Hepatocyte (in vitro differentiated cells): Measurements from ENCODE around the gene STAT2. TPM values are rescaled to one million over a fixed set of nuclear protein-coding genes. Genes with fewer than 3 reads are reported as not detected.

ENCODE experiments used
- DNase-seq: peaks from one replicate; pipeline ENCODE4 v3.0.0-alpha.2; 2016; ENCODE audit warnings: low spot score
- H2AFZ ChIP-seq: fragments of 200-600 bp; sonication (generic); 2 replicates; pipeline ENCODE4 v1.6.0; 2016; ENCODE audit warnings: antibody characterized with exemption, mild to moderate bottlenecking
- H3K27ac ChIP-seq: fragments of 200-600 bp; sonication (generic); 2 replicates; pipeline ENCODE4 v1.5.1; 2016; ENCODE audit warnings: mild to moderate bottlenecking
- H3K27me3 ChIP-seq: fragments of 200-600 bp; sonication (generic); 2 replicates; pipeline ENCODE4 v1.6.1; 2016
- H3K36me3 ChIP-seq: fragments of 200-600 bp; sonication (generic); replicated peaks from 2 replicates; pipeline ENCODE4 v1.5.1; 2016; ENCODE audit warnings: low read depth; ENCODE audit not compliant: insufficient read depth
- H3K4me1 ChIP-seq: fragments of 200-600 bp; sonication (generic); 2 replicates; pipeline ENCODE4 v1.5.1; 2016; ENCODE audit warnings: mild to moderate bottlenecking, moderate library complexity; ENCODE audit not compliant: insufficient read depth
- H3K4me2 ChIP-seq: fragments of 200-600 bp; sonication (generic); 2 replicates; pipeline ENCODE4 v1.6.0; 2016
- H3K4me3 ChIP-seq: fragments of 200-600 bp; sonication (generic); 2 replicates; pipeline ENCODE4 v1.5.1; 2016; ENCODE audit warnings: mild to moderate bottlenecking
- H3K79me2 ChIP-seq: fragments of 200-600 bp; sonication (generic); 2 replicates; pipeline ENCODE4 v1.6.0; 2017; ENCODE audit warnings: mild to moderate bottlenecking
- H3K9me2 ChIP-seq: fragments of 200-600 bp; sonication (generic); replicated peaks from 2 replicates; pipeline ENCODE4 v1.6.0; 2017; ENCODE audit warnings: mild to moderate bottlenecking; ENCODE audit not compliant: insufficient read depth
- H3K9me3 ChIP-seq: fragments of 200-600 bp; sonication (generic); 2 replicates; pipeline ENCODE4 v1.5.1; 2016; ENCODE audit warnings: low read depth, mild to moderate bottlenecking
- H4K20me1 ChIP-seq: fragments of 200-600 bp; sonication (generic); 2 replicates; pipeline ENCODE4 v1.6.0; 2016; ENCODE audit warnings: mild to moderate bottlenecking; ENCODE audit not compliant: insufficient read depth, poor library complexity, severe bottlenecking
- EZH2 ChIP-seq: fragments of 200-600 bp; sonication (generic); IDR thresholded peaks from 2 replicates; pipeline ENCODE4 v1.6.1; 2016; ENCODE audit warnings: antibody characterized with exemption, mild to moderate bottlenecking, borderline replicate concordance
- EZH2phosphoT487 ChIP-seq: fragments of 200-600 bp; sonication (generic); IDR thresholded peaks from one replicate; pipeline ENCODE4 v1.6.1; 2018; ENCODE audit warnings: antibody characterized with exemption, mild to moderate bottlenecking, low read depth, moderate library complexity; ENCODE audit not compliant: unreplicated experiment, severe bottlenecking
- WGBS: methylation state at CpG from one replicate; pipeline ENCODE4 v1.1.6; 2016; ENCODE audit warnings: low lambda C conversion rate; ENCODE audit errors: missing lambda C conversion rate; 5-methylcytosine and 5-hydroxymethylcytosine counted together
- polyA plus RNA-seq: library from polyadenylated mRNA; unstranded; fragments of >200 nt; fragmentation: Nextera tagmentation; extraction: Ambion mirVana; gene quantifications from 2 replicates; pipeline ENCODE4 v1.2.1, GENCODE V29; 2016
- small RNA-seq: library from RNA; depleted of rRNA; stranded (forward); fragments of <200 nt; gene quantifications from one replicate; pipeline ENCODE3, GENCODE V24; 2014
- total RNA-seq: library from RNA; depleted of rRNA; stranded (reverse); fragments of >200 nt; gene quantifications from 2 replicates; pipeline ENCODE4 v1.2.3, GENCODE V29; 2014
- TF ChIP-seq, protein P1 (sequence below): fragments of 200-600 bp; sonication (generic); IDR thresholded peaks from 2 replicates; pipeline ENCODE4 v1.5.1; 2016; ENCODE audit warnings: antibody characterized with exemption, mild to moderate bottlenecking; ENCODE audit not compliant: poor library complexity

Gene STAT2
- total and polyA plus RNA-seq, 2 experiments from 2014 or later: 90.1 to 157 TPM

DNA sequence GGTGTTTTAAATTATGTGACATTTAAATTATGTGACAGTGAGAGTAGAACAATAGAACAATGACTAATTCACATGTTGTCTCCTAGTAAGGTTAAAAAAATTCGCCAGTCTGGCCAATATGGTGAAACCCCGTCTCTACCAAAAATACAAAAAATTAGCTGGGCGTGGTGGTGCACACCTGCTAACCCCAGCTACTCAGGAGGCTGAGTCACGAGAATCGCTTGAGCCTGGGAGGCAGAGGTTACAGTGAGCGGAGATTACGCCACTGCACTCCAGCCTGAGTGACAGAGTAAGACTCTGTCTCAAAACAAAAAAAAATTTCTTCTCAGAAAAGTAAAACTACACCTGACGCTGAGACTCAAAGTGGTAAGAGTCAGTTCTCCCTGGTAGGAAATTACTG, 62.5 kb downstream of the STAT2 start:
- no peak overlapping the region for H3K4me3 ChIP-seq
- no peaks in the 10 kb centered on the region for H3K9me2 ChIP-seq
- H3K27ac ChIP-seq: no peak overlapping the region
- H2AFZ ChIP-seq: no peak overlapping the region
- peaks cover 17% of the 10 kb centered on the region for H3K4me1 ChIP-seq
- H4K20me1 ChIP-seq: peaks cover 20% of the 10 kb centered on the region
- H3K36me3 ChIP-seq: no peaks in the 10 kb centered on the region
- H3K4me2 ChIP-seq: no peak overlapping the region
- H3K9me3 ChIP-seq: no peaks in the 10 kb centered on the region
- WGBS: 97% methylated on average over 8 of the region's 8 CpGs
- TF ChIP-seq, protein P1, sequence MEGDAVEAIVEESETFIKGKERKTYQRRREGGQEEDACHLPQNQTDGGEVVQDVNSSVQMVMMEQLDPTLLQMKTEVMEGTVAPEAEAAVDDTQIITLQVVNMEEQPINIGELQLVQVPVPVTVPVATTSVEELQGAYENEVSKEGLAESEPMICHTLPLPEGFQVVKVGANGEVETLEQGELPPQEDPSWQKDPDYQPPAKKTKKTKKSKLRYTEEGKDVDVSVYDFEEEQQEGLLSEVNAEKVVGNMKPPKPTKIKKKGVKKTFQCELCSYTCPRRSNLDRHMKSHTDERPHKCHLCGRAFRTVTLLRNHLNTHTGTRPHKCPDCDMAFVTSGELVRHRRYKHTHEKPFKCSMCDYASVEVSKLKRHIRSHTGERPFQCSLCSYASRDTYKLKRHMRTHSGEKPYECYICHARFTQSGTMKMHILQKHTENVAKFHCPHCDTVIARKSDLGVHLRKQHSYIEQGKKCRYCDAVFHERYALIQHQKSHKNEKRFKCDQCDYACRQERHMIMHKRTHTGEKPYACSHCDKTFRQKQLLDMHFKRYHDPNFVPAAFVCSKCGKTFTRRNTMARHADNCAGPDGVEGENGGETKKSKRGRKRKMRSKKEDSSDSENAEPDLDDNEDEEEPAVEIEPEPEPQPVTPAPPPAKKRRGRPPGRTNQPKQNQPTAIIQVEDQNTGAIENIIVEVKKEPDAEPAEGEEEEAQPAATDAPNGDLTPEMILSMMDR: no peak
- TF ChIP-seq EZH2 (no peak), EZH2phosphoT487 (no peak)
- no peak for DNase-seq
- H3K79me2 ChIP-seq: peaks cover 73% of the 10 kb centered on the region
- no peaks in the 10 kb centered on the region for H3K27me3 ChIP-seq

DNA sequence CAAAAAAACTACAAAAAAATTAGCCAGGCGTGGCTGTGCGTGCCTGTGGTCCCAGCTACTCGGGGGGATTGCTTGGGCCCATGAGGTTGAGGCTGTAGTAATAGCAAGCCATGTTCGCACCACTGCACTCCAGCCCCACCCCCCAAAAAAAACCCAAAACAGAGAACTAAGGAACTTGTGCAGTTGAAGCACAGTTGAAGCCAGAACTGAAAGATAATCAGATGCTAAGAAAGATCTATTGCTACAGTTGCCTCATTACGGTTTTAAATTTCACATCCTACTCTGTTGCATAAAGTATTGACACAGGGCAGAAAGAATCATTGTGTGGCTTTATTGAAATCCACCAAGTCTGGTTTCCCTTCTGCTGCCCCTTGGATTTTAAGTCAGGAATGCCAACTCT, 63.6 kb downstream of the STAT2 start:
- DNase-seq: no peak
- Histone ChIP-seq H4K20me1 (peaks cover 20% of the 10 kb centered on the region), H3K27me3 (no peaks in the 10 kb centered on the region), H3K4me1 (peaks cover 17% of the 10 kb centered on the region), H3K4me2 (no peak overlapping the region), H3K36me3 (no peaks in the 10 kb centered on the region), H3K27ac (no peak overlapping the region), H3K79me2 (peaks cover 84% of the 10 kb centered on the region), H3K9me3 (no peaks in the 10 kb centered on the region), H3K9me2 (no peaks in the 10 kb centered on the region), H2AFZ (no peak overlapping the region), H3K4me3 (no peak overlapping the region)
- 87% methylated on average over 5 of the region's 5 CpGs for whole genome bisulfite sequencing
- TF ChIP-seq EZH2 (no peak), EZH2phosphoT487 (no peak)
- TF ChIP-seq, protein P1: no peak

DNA sequence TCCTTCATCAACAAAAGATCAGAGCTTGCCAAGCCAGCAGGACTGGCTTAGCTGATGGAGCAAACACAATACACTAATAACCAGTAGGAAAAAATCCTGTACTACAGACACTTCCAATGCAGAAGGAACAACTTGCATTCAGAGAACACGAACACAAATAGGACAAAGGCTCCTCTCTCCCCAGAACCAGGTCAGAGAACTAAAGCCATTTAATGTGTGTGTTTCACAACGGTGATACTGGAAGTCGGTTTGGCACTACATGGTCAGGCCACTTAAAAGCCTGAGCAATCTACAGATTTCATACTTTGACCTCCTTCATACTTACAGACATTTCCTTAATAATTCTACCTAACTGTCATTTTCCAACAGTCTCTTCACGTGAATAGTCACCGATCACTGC, 66.1 kb downstream of the STAT2 start:
- Histone ChIP-seq H3K4me3 (no peak overlapping the region), H3K4me1 (peaks cover 8% of the 10 kb centered on the region), H3K27me3 (no peaks in the 10 kb centered on the region), H3K27ac (no peak overlapping the region), H3K79me2 (peaks cover 98% of the 10 kb centered on the region), H3K9me3 (no peaks in the 10 kb centered on the region), H3K4me2 (no peak overlapping the region), H4K20me1 (peaks cover 20% of the 10 kb centered on the region), H2AFZ (no peak overlapping the region), H3K36me3 (no peaks in the 10 kb centered on the region), H3K9me2 (no peaks in the 10 kb centered on the region)
- WGBS: 88% methylated on average over 5 of the region's 5 CpGs
- TF ChIP-seq EZH2phosphoT487 (no peak), EZH2 (no peak)
- TF ChIP-seq, protein P1: no peak
- no peak for DNase-seq

Small RNA genes within 50 kb of the gene (small RNA-seq; reads per million reads assigned to genes)
- gene RNU7-40P: not detected

Other genes starting within 250 kb of the STAT2 start
- gene RPL41, start 243.5 kb downstream of the STAT2 start, total RNA-seq: 2,379 and 2,801 TPM in 2 replicates
- gene RPL41, start 243.5 kb downstream of the STAT2 start, polyA plus RNA-seq: 2,115 and 2,240 TPM in 2 replicates
- gene ZC3H10, start 241.8 kb downstream of the STAT2 start, total RNA-seq: 3.7 and 9.0 TPM in 2 replicates
- 2.2 and 5.7 TPM in 2 replicates for gene ZC3H10, start 241.8 kb downstream of the STAT2 start, polyA plus RNA-seq
- 44.9 and 52.3 TPM in 2 replicates for gene ESYT1, start 231.8 kb downstream of the STAT2 start, total RNA-seq
- 40.0 and 43.8 TPM in 2 replicates for gene ESYT1, start 231.8 kb downstream of the STAT2 start, polyA plus RNA-seq
- gene MYL6B, start 207.5 kb downstream of the STAT2 start, total RNA-seq: 80.6 and 98.1 TPM in 2 replicates
- 82.2 and 83.9 TPM in 2 replicates for gene MYL6B, start 207.5 kb downstream of the STAT2 start, polyA plus RNA-seq
- gene MYL6, start 201.7 kb downstream of the STAT2 start, total RNA-seq: 1,441 and 1,490 TPM in 2 replicates
- 2,273 and 2,387 TPM in 2 replicates for gene MYL6, start 201.7 kb downstream of the STAT2 start, polyA plus RNA-seq
- 34.8 and 37.4 TPM in 2 replicates for gene SMARCC2, start 170.6 kb downstream of the STAT2 start, total RNA-seq
- gene SMARCC2, start 170.6 kb downstream of the STAT2 start, polyA plus RNA-seq: 68.6 and 72.4 TPM in 2 replicates
- gene RNF41, start 138.2 kb downstream of the STAT2 start, total RNA-seq: 47.6 and 66.4 TPM in 2 replicates
- gene RNF41, start 138.2 kb downstream of the STAT2 start, polyA plus RNA-seq: 12.2 and 22.5 TPM in 2 replicates
- 21.9 and 35.4 TPM in 2 replicates for gene NABP2, start 135.8 kb downstream of the STAT2 start, total RNA-seq
- gene NABP2, start 135.8 kb downstream of the STAT2 start, polyA plus RNA-seq: 12.4 and 12.5 TPM in 2 replicates
- 179 and 187 TPM in 2 replicates for gene SLC39A5, start 130.1 kb downstream of the STAT2 start, total RNA-seq
- gene SLC39A5, start 130.1 kb downstream of the STAT2 start, polyA plus RNA-seq: 155 and 167 TPM in 2 replicates
- gene ANKRD52, start 101.7 kb downstream of the STAT2 start, total RNA-seq: 21.9 and 23.3 TPM in 2 replicates
- gene ANKRD52, start 101.7 kb downstream of the STAT2 start, polyA plus RNA-seq: 37.2 and 46.8 TPM in 2 replicates
- 7.8 and 8.2 TPM in 2 replicates for gene COQ10A, start 93.2 kb downstream of the STAT2 start, total RNA-seq
- gene COQ10A, start 93.2 kb downstream of the STAT2 start, polyA plus RNA-seq: 9.6 and 10.7 TPM in 2 replicates
- 111 and 115 TPM in 2 replicates for gene CS, start 59.8 kb downstream of the STAT2 start, total RNA-seq
- 83.2 and 96.6 TPM in 2 replicates for gene CS, start 59.8 kb downstream of the STAT2 start, polyA plus RNA-seq
- gene CNPY2, start 44.1 kb downstream of the STAT2 start, total RNA-seq: 155 and 179 TPM in 2 replicates
- 428 and 474 TPM in 2 replicates for gene CNPY2, start 44.1 kb downstream of the STAT2 start, polyA plus RNA-seq
- 23.5 and 29.4 TPM in 2 replicates for gene PAN2, start 26.1 kb downstream of the STAT2 start, total RNA-seq
- gene PAN2, start 26.1 kb downstream of the STAT2 start, polyA plus RNA-seq: 23.6 and 41.1 TPM in 2 replicates
- 2.0 and 2.3 TPM in 2 replicates for gene IL23A, start 21.2 kb downstream of the STAT2 start, total RNA-seq
- 2.1 and 3.1 TPM in 2 replicates for gene IL23A, start 21.2 kb downstream of the STAT2 start, polyA plus RNA-seq
- 0.12 TPM in 1 of 2 replicates, not detected in the other for gene APOF, start 2.8 kb upstream of the STAT2 start, total RNA-seq
- 0.55 TPM in 1 of 2 replicates, not detected in the other for gene APOF, start 2.8 kb upstream of the STAT2 start, polyA plus RNA-seq
- gene TIMELESS, start 89.3 kb upstream of the STAT2 start, total RNA-seq: 7.9 and 9.6 TPM in 2 replicates
- 12.4 and 13.0 TPM in 2 replicates for gene TIMELESS, start 89.3 kb upstream of the STAT2 start, polyA plus RNA-seq
- 0.08 TPM in 1 of 2 replicates, not detected in the other for gene MIP, start 94.5 kb upstream of the STAT2 start, total RNA-seq
- 0.30 TPM in 1 of 2 replicates, not detected in the other for gene MIP, start 94.5 kb upstream of the STAT2 start, polyA plus RNA-seq
- gene SPRYD4, start 108.5 kb upstream of the STAT2 start, total RNA-seq: 2.5 and 3.4 TPM in 2 replicates
- gene SPRYD4, start 108.5 kb upstream of the STAT2 start, polyA plus RNA-seq: 3.2 TPM in 2 replicates
- 6.1 and 6.4 TPM in 2 replicates for gene GLS2, start 128.1 kb upstream of the STAT2 start, total RNA-seq
- 3.3 and 3.5 TPM in 2 replicates for gene GLS2, start 128.1 kb upstream of the STAT2 start, polyA plus RNA-seq
- 14.6 and 15.2 TPM in 2 replicates for gene RBMS2, start 161.7 kb upstream of the STAT2 start, total RNA-seq
- gene RBMS2, start 161.7 kb upstream of the STAT2 start, polyA plus RNA-seq: 15.9 and 18.8 TPM in 2 replicates